Measurements from ENCODE around the gene CHGA. TPM values are rescaled to one million over a fixed set of nuclear protein-coding genes. Genes with fewer than 3 reads are reported as not detected.

CHGA gene
- total and polyA plus RNA-seq, 2 of the 8 experiments (the other 6 are each of a cell fraction or from before 2014, with no cell fraction given): 17.5 to 28.2 TPM

DNA sequence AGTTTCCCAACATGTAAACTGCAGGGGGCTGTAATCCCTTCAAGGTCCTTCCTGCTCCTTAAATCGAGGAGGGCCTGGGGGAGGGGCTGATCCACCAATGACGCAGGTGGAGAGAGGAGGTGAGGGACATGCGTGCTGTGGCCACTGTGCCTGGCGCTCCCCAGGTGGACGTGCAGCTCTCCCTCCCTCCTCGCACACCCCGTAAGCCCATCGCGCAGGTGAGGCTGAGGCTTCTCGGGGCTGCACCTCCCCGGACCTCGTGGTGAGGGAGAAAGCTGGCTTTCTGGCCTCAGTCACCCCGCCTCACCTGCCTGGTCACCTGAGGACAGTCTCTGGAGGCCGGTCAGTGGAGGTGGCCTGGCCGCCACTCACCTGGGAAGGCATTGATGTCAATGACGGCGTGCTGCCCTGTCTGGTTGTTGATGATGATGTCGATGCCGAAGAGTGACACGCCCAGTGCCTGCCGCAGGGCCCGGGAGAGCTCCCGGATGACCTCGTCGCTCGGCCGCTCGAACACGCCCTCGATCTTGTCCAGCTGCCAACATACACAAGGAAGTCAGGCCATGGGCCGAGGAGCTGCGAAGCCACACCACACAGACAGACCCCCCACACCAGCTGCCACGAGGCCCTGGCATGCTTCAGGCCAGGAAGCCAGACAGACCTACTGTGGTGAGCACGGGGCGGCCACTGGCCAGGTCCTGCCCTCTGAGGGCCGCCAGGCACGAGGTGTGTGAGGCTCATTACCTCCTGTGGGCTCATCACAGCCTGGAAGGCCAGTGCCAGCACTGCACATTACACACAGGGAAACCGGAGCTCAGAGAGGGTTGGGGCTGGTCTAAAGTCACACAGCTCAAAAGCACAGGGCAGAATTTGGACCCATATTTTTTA is 23.3 kb downstream of the CHGA start:
- 94% methylated on average over 33 of the region's 38 CpGs; no CpG with 5 or more reads in 1 of the 2 experiments for WGBS, 2 experiments (ENCODE audit: extremely low coverage in 1 of 2, insufficient coverage in 1 of 2, insufficient read length in 1 of 2, insufficient replicate concordance in 2 of 2, low coverage in 1 of 2, low lambda C conversion rate in 2 of 2, missing lambda C conversion rate in 1 of 2)
- Histone ChIP-seq H3K9ac (replicated peaks in 1 of 4; ENCODE audit: extremely low read depth in 1 of 4, low read depth in 3 of 4, low read length in 3 of 4) (no peak overlapping the region), H3K23ac (ENCODE audit: insufficient read length) (no peak overlapping the region), H3K23me2 (ENCODE audit: low read depth, low read length) (no peaks in the 10 kb centered on the region), H3K79me1 (ENCODE audit: low read depth, low read length) (peaks cover 3% of the 10 kb centered on the region; the same call in 1 of the 2 replicates), H3K4me3 (ENCODE audit: extremely low read depth in 1 of 4, insufficient read depth in 2 of 4, low read depth in 3 of 4, low read length in 4 of 4) (no peak overlapping the region), H3K4me1 (replicated peaks in 1 of 4; ENCODE audit: control insufficient read depth in 3 of 4, insufficient read depth in 4 of 4, low read length in 3 of 4) (no peaks in the 10 kb centered on the region), H3K18ac (ENCODE audit: extremely low read depth, low read length) (no peak overlapping the region), H2BK5ac (ENCODE audit: low read depth, low read length) (no peak overlapping the region), H2BK20ac (ENCODE audit: low read length) (no peak overlapping the region), H2BK15ac (ENCODE audit: low read length) (no peak overlapping the region), H3K14ac (ENCODE audit: insufficient read length) (no peak overlapping the region), H2AK5ac (ENCODE audit: low read depth, low read length) (no peak overlapping the region), H3K36me3 (ENCODE audit: control insufficient read depth in 2 of 4, insufficient read depth in 4 of 4, low read length in 3 of 4) (peaks cover 7 to 23% (median 11%) of the 10 kb centered on the region in 4 experiments; a peak in 5 of 8 replicates), H3K79me2 (ENCODE audit: control insufficient read depth in 1 of 2, insufficient read depth in 2 of 2, low read length in 2 of 2) (no peaks in the 10 kb centered on the region), H3K9me3 (ENCODE audit: insufficient read depth in 2 of 2, low read depth in 1 of 2, low read length in 1 of 2) (no peaks in the 10 kb centered on the region), H2BK120ac (replicated peaks; ENCODE audit: low read depth, low read length) (no peak overlapping the region), H4K20me1 (replicated peaks in 1 of 2; ENCODE audit: control insufficient read depth in 1 of 2, insufficient read depth in 2 of 2, low read length in 2 of 2) (peaks cover 0 to 4% of the 10 kb centered on the region in 2 experiments), H4K91ac (replicated peaks; ENCODE audit: insufficient read length, low read length) (no peak overlapping the region), H2AFZ (ENCODE audit: low read length) (no peak overlapping the region), H2BK12ac (ENCODE audit: low read depth, low read length) (no peak overlapping the region), H3K4me2 (ENCODE audit: insufficient read depth in 1 of 2, low read depth in 2 of 2, low read length in 2 of 2) (no peak overlapping the region), H3K4ac (replicated peaks; ENCODE audit: insufficient read length, low read depth, low read length) (no peak overlapping the region), H4K5ac (ENCODE audit: insufficient read length, low read depth, low read length) (no peak overlapping the region), H3K27ac (ENCODE audit: low read depth, low read length) (no peak overlapping the region), H3K27me3 (replicated peaks in 1 of 4; ENCODE audit: control insufficient read depth in 3 of 4, extremely low read depth in 1 of 4, insufficient read depth in 3 of 4, low read length in 3 of 4) (no peaks in the 10 kb centered on the region), H3K56ac (replicated peaks; ENCODE audit: insufficient read length, low read depth, low read length) (no peak overlapping the region), H4K8ac (ENCODE audit: extremely low read depth, insufficient read depth, low read length) (no peak overlapping the region)
- FAIRE-seq: no peak
- ChIA-PET CTCF (ENCODE audit: partially characterized antibody) (interaction anchor here (0.8 to 3.0 kb wide), 6 partner anchors 9 to 225 kb away, joined by 3 to 13 read pairs (median 4); no protein-coding TSS in a partner anchor), POLR2A (ENCODE audit: partially characterized antibody) (interaction anchor here (1.2 to 1.4 kb wide), 2 partner anchors 17 to 23 kb away, joined by 3 read pairs; no protein-coding TSS in a partner anchor)
- TF ChIP-seq YY1 (IDR thresholded peaks at IDR 0.05; ENCODE audit: low read depth, low read length) (no peak), BRCA1 (IDR thresholded peaks at IDR 0.05; ENCODE audit: low read depth, low read length) (no peak), RFX5 (IDR thresholded peaks at IDR 0.05; ENCODE audit: borderline replicate concordance, low read depth, low read length) (no peak), SP1 (IDR thresholded peaks at IDR 0.05; ENCODE audit: low read depth, low read length) (no peak), EGR1 (IDR thresholded peaks at IDR 0.05; ENCODE audit: borderline replicate concordance, low read depth, low read length) (no peak), KDM5A (IDR thresholded peaks at IDR 0.05; ENCODE audit: low read length) (no peak), BACH1 (IDR thresholded peaks at IDR 0.05; ENCODE audit: low read length) (no peak), RXRA (IDR thresholded peaks at IDR 0.05; ENCODE audit: insufficient read depth, low read depth, low read length) (no peak)
- DNase-seq (ENCODE audit: low read depth in 1 of 2, low spot score in 2 of 2): no peak

All from H1 (cell line).